Measurements from ENCODE around the gene B3GALT5.

DNA sequence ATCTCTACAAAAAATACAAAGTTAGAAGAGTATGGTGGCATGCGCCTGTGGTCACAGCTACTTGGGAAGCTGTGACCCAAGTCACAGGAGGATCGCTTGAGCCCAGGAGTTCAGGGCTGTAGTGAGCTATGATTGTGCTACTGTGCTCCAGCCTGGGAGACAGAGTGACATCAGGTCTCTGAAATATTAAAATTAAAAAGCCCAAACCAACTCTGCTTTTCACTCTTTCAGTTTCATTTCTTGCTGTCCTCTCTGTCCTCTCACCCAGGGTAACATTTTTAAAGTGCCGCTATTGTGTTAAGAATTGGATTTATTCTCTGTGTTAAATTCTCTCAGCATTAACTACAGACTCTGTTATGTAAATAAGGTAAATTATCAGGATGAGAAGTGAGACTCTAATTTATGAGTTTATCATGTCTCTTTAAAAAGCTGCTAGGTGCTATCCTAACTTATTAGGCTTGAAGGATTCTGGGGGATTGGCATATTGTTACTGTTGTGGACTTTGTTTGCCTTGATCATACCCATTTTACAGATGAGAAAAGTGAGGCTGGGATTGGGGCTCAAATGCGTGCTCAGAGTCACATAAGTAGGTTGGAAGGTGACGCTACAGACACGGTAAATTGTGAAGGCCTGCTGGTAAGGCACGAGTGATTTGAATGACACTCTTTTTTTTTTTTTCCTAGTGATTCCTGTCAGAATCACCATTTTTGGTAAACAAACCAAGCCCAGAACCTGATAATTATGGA lies 46.5 kb downstream of the B3GALT5 start:
- TF ChIP-seq, protein P1, sequence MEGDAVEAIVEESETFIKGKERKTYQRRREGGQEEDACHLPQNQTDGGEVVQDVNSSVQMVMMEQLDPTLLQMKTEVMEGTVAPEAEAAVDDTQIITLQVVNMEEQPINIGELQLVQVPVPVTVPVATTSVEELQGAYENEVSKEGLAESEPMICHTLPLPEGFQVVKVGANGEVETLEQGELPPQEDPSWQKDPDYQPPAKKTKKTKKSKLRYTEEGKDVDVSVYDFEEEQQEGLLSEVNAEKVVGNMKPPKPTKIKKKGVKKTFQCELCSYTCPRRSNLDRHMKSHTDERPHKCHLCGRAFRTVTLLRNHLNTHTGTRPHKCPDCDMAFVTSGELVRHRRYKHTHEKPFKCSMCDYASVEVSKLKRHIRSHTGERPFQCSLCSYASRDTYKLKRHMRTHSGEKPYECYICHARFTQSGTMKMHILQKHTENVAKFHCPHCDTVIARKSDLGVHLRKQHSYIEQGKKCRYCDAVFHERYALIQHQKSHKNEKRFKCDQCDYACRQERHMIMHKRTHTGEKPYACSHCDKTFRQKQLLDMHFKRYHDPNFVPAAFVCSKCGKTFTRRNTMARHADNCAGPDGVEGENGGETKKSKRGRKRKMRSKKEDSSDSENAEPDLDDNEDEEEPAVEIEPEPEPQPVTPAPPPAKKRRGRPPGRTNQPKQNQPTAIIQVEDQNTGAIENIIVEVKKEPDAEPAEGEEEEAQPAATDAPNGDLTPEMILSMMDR (IDR thresholded peaks at IDR 0.05), result no peak
- TF ChIP-seq POLR2AphosphoS5 (IDR thresholded peaks at IDR 0.05) (no peak), POLR2A (IDR thresholded peaks at IDR 0.05) (no peak)

Data from breast epithelium (tissue), 3 donors.